HG02870 (cell line): ENCODE results near the gene NUAK1.

Experiments
- ATAC-seq: cut with Tn5 transposase; IDR thresholded peaks from one replicate; pipeline ENCODE4 v1.9.1; 2021; ENCODE audit warnings: mild to moderate bottlenecking, moderate library complexity; ENCODE audit not compliant: unreplicated experiment

Gene NUAK1

GRCh38 chr12:106086696-106087095 is 52.1 kb downstream of the NUAK1 start:
- ATAC-seq, result no peak

GRCh38 chr12:106085213-106085612 is 53.5 kb downstream of the NUAK1 start:
- no peak for ATAC-seq

GRCh38 chr12:106084759-106085158 is 54.0 kb downstream of the NUAK1 start:
- ATAC-seq, result no peak

GRCh38 chr12:106084014-106084671 is 54.6 kb downstream of the NUAK1 start:
- ATAC-seq, result no peak

- no peak for ATAC-seq
Observed at GRCh38 chr12:106082216-106083175, 56.3 kb downstream of the NUAK1 start.

GRCh38 chr12:106081606-106082005 is 57.1 kb downstream of the NUAK1 start:
- no peak for ATAC-seq

- no peak for ATAC-seq
Observed at GRCh38 chr12:106080791-106081170, 58.0 kb downstream of the NUAK1 start.

- ATAC-seq, result no peak
Observed at GRCh38 chr12:106080041-106080790, 58.5 kb downstream of the NUAK1 start.

GRCh38 chr12:106079148-106079738 is 59.5 kb downstream of the NUAK1 start:
- no peak for ATAC-seq

- ATAC-seq, result no peak
Observed at GRCh38 chr12:106078358-106079010, 60.3 kb downstream of the NUAK1 start.

GRCh38 chr12:106074706-106075392 is 63.9 kb downstream of the NUAK1 start:
- ATAC-seq, result no peak

GRCh38 chr12:106074361-106074705 is 64.4 kb downstream of the NUAK1 start:
- no peak for ATAC-seq

GRCh38 chr12:106073179-106073578 is 65.6 kb downstream of the NUAK1 start:
- no peak for ATAC-seq

GRCh38 chr12:106072751-106073150 is 66.0 kb downstream of the NUAK1 start:
- no peak for ATAC-seq

GRCh38 chr12:106071686-106072085 is 67.1 kb downstream of the NUAK1 start:
- ATAC-seq, result no peak

GRCh38 chr12:106070611-106071010 is 68.1 kb downstream of the NUAK1 start:
- no peak for ATAC-seq

- ATAC-seq, result no peak
Observed at GRCh38 chr12:106070147-106070546, 68.6 kb downstream of the NUAK1 start.

GRCh38 chr12:106068296-106068695 is 70.5 kb downstream of the NUAK1 start:
- no peak for ATAC-seq

- no peak for ATAC-seq
Observed at GRCh38 chr12:106067606-106068205, 71.0 kb downstream of the NUAK1 start.
